ENCODE measurements around the gene SRPX.
A peak's percentile ranks its signal among the peaks of the same experiment; 100 is the strongest.

DNA sequence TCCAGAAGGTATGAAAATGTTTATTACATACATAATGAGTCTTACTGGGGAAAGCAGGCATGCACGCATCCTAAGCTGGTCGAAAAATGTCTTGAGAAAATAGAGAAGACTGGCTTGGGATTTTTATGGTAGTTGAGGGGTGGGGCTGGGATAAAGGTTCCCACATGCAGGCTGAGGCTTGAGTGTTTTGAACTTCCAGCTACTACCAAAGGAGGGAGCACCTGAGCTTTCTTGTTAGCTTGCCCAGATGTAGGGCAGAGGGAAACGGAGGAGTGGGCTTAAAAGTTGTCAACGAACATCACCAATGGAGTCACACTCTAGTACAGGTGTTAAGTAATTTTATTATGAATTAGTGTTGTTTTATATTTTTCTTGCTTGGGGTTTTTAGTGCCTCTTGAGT lies 39.6 kb upstream of the SRPX start:
- TF ChIP-seq CTCF (conservative IDR thresholded peaks at IDR 0.05; ENCODE audit: low read length) (peak; percentile 66), EZH2phosphoT487 (IDR thresholded peaks at IDR 0.05; ENCODE audit: borderline replicate concordance) (no peak)

Data from Loucy (cell line).